GM23248 (cell line): Measurements from ENCODE around the gene SOX12.

Source experiments
- EZH2 ChIP-seq: fragments of 200-600 bp; sonication (generic); IDR thresholded peaks from 2 replicates; pipeline ENCODE4 v1.6.1; 2018; ENCODE audit warnings: antibody characterized with exemption, mild to moderate bottlenecking; ENCODE audit not compliant: insufficient read depth, poor library complexity, severe bottlenecking
- EZH2phosphoT487 ChIP-seq: fragments of 200-600 bp; sonication (generic); IDR thresholded peaks from 2 replicates; pipeline ENCODE4 v1.6.1; 2018; ENCODE audit warnings: antibody characterized with exemption, moderate library complexity, mild to moderate bottlenecking, low read depth; ENCODE audit not compliant: insufficient read depth

DNA sequence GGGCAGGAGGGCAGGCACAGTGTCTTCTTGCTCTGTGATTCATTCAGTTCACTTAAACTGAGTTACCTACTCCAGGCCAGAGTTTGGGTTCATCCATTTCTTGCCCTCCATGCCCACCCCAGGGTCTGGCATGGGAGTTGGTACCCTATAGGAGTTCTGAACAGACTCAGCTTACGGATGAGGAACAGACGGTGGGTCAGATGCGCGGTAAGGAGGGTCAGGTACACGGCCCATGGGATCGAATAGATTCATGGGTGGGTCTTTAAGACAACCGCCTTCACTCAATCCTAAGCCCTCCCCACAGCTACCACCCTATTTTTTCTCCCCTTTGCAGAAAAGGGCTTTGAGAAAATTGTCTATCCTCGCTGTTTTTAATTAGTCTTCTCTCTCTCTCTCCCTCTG, 42.1 kb downstream of the SOX12 start:
- TF ChIP-seq EZH2 (no peak), EZH2phosphoT487 (no peak)
